GM21447 (cell line): ENCODE measurements around the gene ADGRB3.
"Not testable (repeated sequence)": the region's sequence is repeated elsewhere in the genome, so short reads cannot be mapped to it uniquely, and the experiment has no call there.

Source experiments
- ATAC-seq: cut with Tn5 transposase; IDR thresholded peaks from one replicate; pipeline ENCODE4 v1.9.1; 2021; ENCODE audit not compliant: unreplicated experiment

ADGRB3 gene

GRCh38 chr6:68738039-68738438 is 103.0 kb downstream of the ADGRB3 start:
- ATAC-seq = no peak

- no peak for ATAC-seq
Observed at GRCh38 chr6:68740828-68741500, 105.9 kb downstream of the ADGRB3 start.

- ATAC-seq = no peak
Observed at GRCh38 chr6:68741501-68742386, 106.7 kb downstream of the ADGRB3 start.

- no peak for ATAC-seq
Observed at GRCh38 chr6:68743099-68743498, 108.0 kb downstream of the ADGRB3 start.

- not testable (repeated sequence) for ATAC-seq
Observed at GRCh38 chr6:68744376-68744775, 109.3 kb downstream of the ADGRB3 start.

GRCh38 chr6:68746376-68746775 is 111.3 kb downstream of the ADGRB3 start:
- ATAC-seq = no peak

GRCh38 chr6:68747110-68747790 is 112.2 kb downstream of the ADGRB3 start:
- no peak for ATAC-seq

GRCh38 chr6:68747832-68748231 is 112.8 kb downstream of the ADGRB3 start:
- ATAC-seq = not testable (repeated sequence)

GRCh38 chr6:68754681-68755213 is 119.7 kb downstream of the ADGRB3 start:
- no peak for ATAC-seq

- no peak for ATAC-seq
Observed at GRCh38 chr6:68756454-68757375, 121.6 kb downstream of the ADGRB3 start.

- ATAC-seq = no peak
Observed at GRCh38 chr6:68757821-68758220, 122.7 kb downstream of the ADGRB3 start.

- ATAC-seq = no peak
Observed at GRCh38 chr6:68758559-68758958, 123.5 kb downstream of the ADGRB3 start.

GRCh38 chr6:68760485-68760884 is 125.4 kb downstream of the ADGRB3 start:
- ATAC-seq = no peak

- ATAC-seq = no peak
Observed at GRCh38 chr6:68760941-68761676, 126.0 kb downstream of the ADGRB3 start.

- no peak for ATAC-seq
Observed at GRCh38 chr6:68761985-68762384, 126.9 kb downstream of the ADGRB3 start.

GRCh38 chr6:68771426-68771825 is 136.3 kb downstream of the ADGRB3 start:
- no peak for ATAC-seq

GRCh38 chr6:68774843-68775242 is 139.8 kb downstream of the ADGRB3 start:
- ATAC-seq = no peak

- no peak for ATAC-seq
Observed at GRCh38 chr6:68776354-68776753, 141.3 kb downstream of the ADGRB3 start.

GRCh38 chr6:68777956-68778355 is 142.9 kb downstream of the ADGRB3 start:
- ATAC-seq = no peak
